Measurements from ENCODE around the gene ZSCAN5A.

Gene ZSCAN5A

GRCh38 chr19:56191115-56191514 lies 123.5 kb downstream of the ZSCAN5A start:
- no peak overlapping the region for H3K4me2 ChIP-seq (ENCODE audit: low read length)
- no peak overlapping the region for H3K9ac ChIP-seq (ENCODE audit: low read length)
- H2BK5ac ChIP-seq (ENCODE audit: low read depth, low read length, poor library complexity), result no peak overlapping the region
- no peaks in the 10 kb centered on the region for H3K79me1 ChIP-seq (ENCODE audit: low read length)
- no peaks in the 10 kb centered on the region for H3K27me3 ChIP-seq (ENCODE audit: insufficient read depth, low read length)
- H3K27ac ChIP-seq (ENCODE audit: low read depth, low read length), result no peak overlapping the region
- no peaks in the 10 kb centered on the region for H3K36me3 ChIP-seq (ENCODE audit: control insufficient read depth in 1 of 2, insufficient read depth in 2 of 2, low read length in 2 of 2)
- H2BK12ac ChIP-seq (ENCODE audit: low read length), result no peak overlapping the region
- H3K4me1 ChIP-seq (ENCODE audit: control insufficient read depth in 1 of 2, insufficient read depth in 2 of 2, low read length in 2 of 2), result no peaks in the 10 kb centered on the region
- no peak overlapping the region for H3K23ac ChIP-seq (ENCODE audit: low read length)
- H3K9me3 ChIP-seq (ENCODE audit: insufficient read depth, low read depth, low read length), result no peaks in the 10 kb centered on the region
- H3K14ac ChIP-seq (ENCODE audit: low read length), result no peak overlapping the region
- no peak overlapping the region for H2BK120ac ChIP-seq (ENCODE audit: insufficient read depth, low read length, poor library complexity)
- DNase-seq, result no peak
- no CpG with 5 or more reads among the region's 7 CpGs for WGBS (ENCODE audit: extremely low coverage, insufficient coverage, insufficient read length)
- H3K4me3 ChIP-seq (ENCODE audit: low read depth, low read length), result no peak overlapping the region
- no peak overlapping the region for H4K91ac ChIP-seq (ENCODE audit: low read depth, low read length)
- no peak overlapping the region for H2AFZ ChIP-seq (ENCODE audit: insufficient read depth, low read length, poor library complexity)
- H3K79me2 ChIP-seq (ENCODE audit: control insufficient read depth, insufficient read depth, low read length, poor library complexity), result no peaks in the 10 kb centered on the region
- H3K4ac ChIP-seq (ENCODE audit: low read depth, low read length), result no peak overlapping the region
- H3K18ac ChIP-seq (ENCODE audit: low read length), result no peak overlapping the region
- no peak overlapping the region for H2AK5ac ChIP-seq (ENCODE audit: low read length)
- no peak overlapping the region for H4K12ac ChIP-seq (ENCODE audit: low read depth, low read length)
- H4K8ac ChIP-seq (ENCODE audit: low read depth, low read length), result no peak overlapping the region

GRCh38 chr19:56189785-56190184 lies 124.9 kb downstream of the ZSCAN5A start:
- Histone ChIP-seq H3K36me3 (ENCODE audit: control insufficient read depth in 1 of 2, insufficient read depth in 2 of 2, low read length in 2 of 2) (no peaks in the 10 kb centered on the region), H3K9me3 (ENCODE audit: insufficient read depth, low read depth, low read length) (no peaks in the 10 kb centered on the region), H3K14ac (ENCODE audit: low read length) (no peak overlapping the region), H3K4me2 (ENCODE audit: low read length) (no peak overlapping the region), H3K4me1 (ENCODE audit: control insufficient read depth in 1 of 2, insufficient read depth in 2 of 2, low read length in 2 of 2) (no peaks in the 10 kb centered on the region), H2BK5ac (ENCODE audit: low read depth, low read length, poor library complexity) (no peak overlapping the region), H3K27ac (ENCODE audit: low read depth, low read length) (no peak overlapping the region), H4K12ac (ENCODE audit: low read depth, low read length) (no peak overlapping the region), H3K9ac (ENCODE audit: low read length) (no peak overlapping the region), H2BK120ac (ENCODE audit: insufficient read depth, low read length, poor library complexity) (no peak overlapping the region), H3K23ac (ENCODE audit: low read length) (no peak overlapping the region), H3K18ac (ENCODE audit: low read length) (no peak overlapping the region), H2BK12ac (ENCODE audit: low read length) (no peak overlapping the region), H3K27me3 (ENCODE audit: insufficient read depth, low read length) (no peaks in the 10 kb centered on the region), H3K79me1 (ENCODE audit: low read length) (no peaks in the 10 kb centered on the region), H2AFZ (ENCODE audit: insufficient read depth, low read length, poor library complexity) (no peak overlapping the region), H2AK5ac (ENCODE audit: low read length) (no peak overlapping the region), H4K8ac (ENCODE audit: low read depth, low read length) (no peak overlapping the region), H3K79me2 (ENCODE audit: control insufficient read depth, insufficient read depth, low read length, poor library complexity) (no peaks in the 10 kb centered on the region), H3K4ac (ENCODE audit: low read depth, low read length) (no peak overlapping the region), H3K4me3 (ENCODE audit: low read depth, low read length) (no peak overlapping the region), H4K91ac (ENCODE audit: low read depth, low read length) (no peak overlapping the region)
- no peak for DNase-seq
- WGBS (ENCODE audit: extremely low coverage, insufficient coverage, insufficient read length), result no CpG with 5 or more reads among the region's 17 CpGs

DNA sequence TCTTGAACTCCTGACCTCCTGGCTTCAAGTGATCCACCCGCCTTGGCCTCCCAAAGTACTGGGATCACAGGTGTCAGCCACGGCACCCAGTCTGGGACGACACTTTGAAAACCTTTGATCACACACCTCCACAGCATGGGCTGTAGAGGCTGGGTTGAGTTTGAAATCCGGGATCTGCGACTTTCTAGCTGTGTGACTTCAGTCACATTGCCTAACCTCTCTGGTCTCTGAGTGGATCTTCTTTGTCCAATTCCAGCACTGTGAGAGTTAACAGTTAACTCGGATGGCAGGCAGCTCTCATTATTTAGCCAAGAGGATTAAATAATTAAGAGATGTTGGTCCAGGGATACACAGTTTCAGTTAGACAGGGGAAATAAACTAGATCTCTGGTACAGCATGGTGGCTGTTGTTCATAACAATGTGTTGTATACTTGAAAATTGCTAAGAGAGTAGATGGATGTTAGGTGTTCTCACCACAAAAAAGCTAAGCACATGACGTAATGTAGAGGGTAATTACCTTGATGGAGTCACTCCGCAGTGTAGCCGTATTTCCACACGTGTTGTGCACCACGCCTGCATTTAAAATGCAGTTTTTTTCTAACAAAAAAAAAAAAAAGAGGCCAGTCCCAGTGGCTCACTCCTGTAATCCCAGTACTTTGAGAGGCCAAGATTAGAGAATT lies 136.9 kb downstream of the ZSCAN5A start:
- no peak overlapping the region for H3K18ac ChIP-seq (ENCODE audit: low read length)
- no peak overlapping the region for H2AK5ac ChIP-seq (ENCODE audit: low read length)
- no peak overlapping the region for H2BK12ac ChIP-seq (ENCODE audit: low read length)
- no CpG with 5 or more reads among the region's 11 CpGs for WGBS (ENCODE audit: extremely low coverage, insufficient coverage, insufficient read length)
- H3K27me3 ChIP-seq (ENCODE audit: insufficient read depth, low read length), result no peaks in the 10 kb centered on the region
- no peak overlapping the region for H2BK5ac ChIP-seq (ENCODE audit: low read depth, low read length, poor library complexity)
- H3K14ac ChIP-seq (ENCODE audit: low read length), result no peak overlapping the region
- no peak overlapping the region for H3K4me2 ChIP-seq (ENCODE audit: low read length)
- no peak overlapping the region for H3K27ac ChIP-seq (ENCODE audit: low read depth, low read length)
- no peak overlapping the region for H3K4me3 ChIP-seq (ENCODE audit: low read depth, low read length)
- H3K23ac ChIP-seq (ENCODE audit: low read length), result no peak overlapping the region
- no peak overlapping the region for H2AFZ ChIP-seq (ENCODE audit: insufficient read depth, low read length, poor library complexity)
- no peak overlapping the region for H3K4ac ChIP-seq (ENCODE audit: low read depth, low read length)
- no peaks in the 10 kb centered on the region for H3K36me3 ChIP-seq (ENCODE audit: control insufficient read depth in 1 of 2, insufficient read depth in 2 of 2, low read length in 2 of 2)
- H4K91ac ChIP-seq (ENCODE audit: low read depth, low read length), result no peak overlapping the region
- no peaks in the 10 kb centered on the region for H3K79me1 ChIP-seq (ENCODE audit: low read length)
- DNase-seq, result no peak
- H2BK120ac ChIP-seq (ENCODE audit: insufficient read depth, low read length, poor library complexity), result no peak overlapping the region
- H4K12ac ChIP-seq (ENCODE audit: low read depth, low read length), result no peak overlapping the region
- H3K9ac ChIP-seq (ENCODE audit: low read length), result no peak overlapping the region
- no peak overlapping the region for H4K8ac ChIP-seq (ENCODE audit: low read depth, low read length)
- H3K79me2 ChIP-seq (ENCODE audit: control insufficient read depth, insufficient read depth, low read length, poor library complexity), result no peaks in the 10 kb centered on the region
- no peaks in the 10 kb centered on the region for H3K9me3 ChIP-seq (ENCODE audit: insufficient read depth, low read depth, low read length)
- no peaks in the 10 kb centered on the region for H3K4me1 ChIP-seq (ENCODE audit: control insufficient read depth in 1 of 2, insufficient read depth in 2 of 2, low read length in 2 of 2)

GRCh38 chr19:56176881-56177280 lies 137.8 kb downstream of the ZSCAN5A start:
- H3K23ac ChIP-seq (ENCODE audit: low read length), result no peak overlapping the region
- no peak overlapping the region for H3K14ac ChIP-seq (ENCODE audit: low read length)
- no peak overlapping the region for H3K4ac ChIP-seq (ENCODE audit: low read depth, low read length)
- no peak overlapping the region for H3K9ac ChIP-seq (ENCODE audit: low read length)
- DNase-seq, result no peak
- H3K4me1 ChIP-seq (ENCODE audit: control insufficient read depth in 1 of 2, insufficient read depth in 2 of 2, low read length in 2 of 2), result no peaks in the 10 kb centered on the region
- no peaks in the 10 kb centered on the region for H3K27me3 ChIP-seq (ENCODE audit: insufficient read depth, low read length)
- WGBS (ENCODE audit: extremely low coverage, insufficient coverage, insufficient read length), result no CpG with 5 or more reads among the region's 18 CpGs
- H2BK12ac ChIP-seq (ENCODE audit: low read length), result no peak overlapping the region
- no peak overlapping the region for H3K4me3 ChIP-seq (ENCODE audit: low read depth, low read length)
- no peaks in the 10 kb centered on the region for H3K79me2 ChIP-seq (ENCODE audit: control insufficient read depth, insufficient read depth, low read length, poor library complexity)
- no peaks in the 10 kb centered on the region for H3K36me3 ChIP-seq (ENCODE audit: control insufficient read depth in 1 of 2, insufficient read depth in 2 of 2, low read length in 2 of 2)
- H3K9me3 ChIP-seq (ENCODE audit: insufficient read depth, low read depth, low read length), result no peaks in the 10 kb centered on the region
- no peak overlapping the region for H4K12ac ChIP-seq (ENCODE audit: low read depth, low read length)
- no peak overlapping the region for H2AFZ ChIP-seq (ENCODE audit: insufficient read depth, low read length, poor library complexity)
- H2BK120ac ChIP-seq (ENCODE audit: insufficient read depth, low read length, poor library complexity), result no peak overlapping the region
- H2AK5ac ChIP-seq (ENCODE audit: low read length), result no peak overlapping the region
- no peak overlapping the region for H3K27ac ChIP-seq (ENCODE audit: low read depth, low read length)
- H4K8ac ChIP-seq (ENCODE audit: low read depth, low read length), result no peak overlapping the region
- H3K79me1 ChIP-seq (ENCODE audit: low read length), result no peaks in the 10 kb centered on the region
- no peak overlapping the region for H2BK5ac ChIP-seq (ENCODE audit: low read depth, low read length, poor library complexity)
- no peak overlapping the region for H4K91ac ChIP-seq (ENCODE audit: low read depth, low read length)
- H3K18ac ChIP-seq (ENCODE audit: low read length), result no peak overlapping the region
- H3K4me2 ChIP-seq (ENCODE audit: low read length), result no peak overlapping the region
